OCI-LY3 (cell line): Measurements from ENCODE around the gene PSMC3.

ENCODE experiments used
- H2AFZ ChIP-seq: fragments of 200-600, 300-600 bp; shearing (Covaris generic); 2 replicates; pipeline ENCODE4 v1.6.0; 2014; ENCODE audit warnings: antibody characterized with exemption, low read depth, low read length
- H3K27ac ChIP-seq: fragments of 200-600, 300-600 bp; sonication (generic); 2 replicates; pipeline ENCODE4 v1.5.1; 2014; ENCODE audit warnings: mild to moderate bottlenecking, low read length, moderate library complexity, mixed read lengths
- H3K27me3 ChIP-seq: fragments of 200-600, 300-600 bp; sonication (generic); 2 replicates; pipeline ENCODE4 v1.6.1; 2014; ENCODE audit warnings: low read depth, low read length, mixed read lengths
- H3K36me3 ChIP-seq: fragments of 200-600, 300-600 bp; sonication (generic); replicated peaks from 2 replicates; pipeline ENCODE3; 2014; ENCODE audit warnings: low read depth, low read length, mixed read lengths
- H3K4me1 ChIP-seq: fragments of 300-600, 200-600 bp; sonication (generic); 2 replicates; pipeline ENCODE4 v1.6.1; 2014; ENCODE audit warnings: low read length, mixed read lengths
- H3K4me2 ChIP-seq: fragments of 200-600, 300-600 bp; sonication (generic); 2 replicates; pipeline ENCODE4 v1.6.1; 2014; ENCODE audit warnings: low read length, mixed read lengths
- H3K4me3 ChIP-seq: fragments of 300-600, 200-600 bp; sonication (generic); 2 replicates; pipeline ENCODE4 v1.5.1; 2014; ENCODE audit warnings: antibody characterized with exemption, mild to moderate bottlenecking, low read length, moderate library complexity
- H3K79me2 ChIP-seq: fragments of 300-600, 200-600 bp; shearing (Covaris generic); 2 replicates; pipeline ENCODE4 v1.6.1; 2014; ENCODE audit warnings: mild to moderate bottlenecking, low read length, mixed read lengths
- H3K9ac ChIP-seq: fragments of 300-600, 200-600 bp; shearing (Covaris generic); 2 replicates; pipeline ENCODE4 v1.6.0; 2014; ENCODE audit warnings: mild to moderate bottlenecking, low read length, moderate library complexity
- H3K9me3 ChIP-seq: fragments of 200-600, 300-600 bp; shearing (Covaris generic); 2 replicates; pipeline ENCODE4 v1.6.1; 2014; ENCODE audit warnings: low read length, mixed read lengths; ENCODE audit not compliant: insufficient read depth
- H4K20me1 ChIP-seq: fragments of 200-600, 300-600 bp; sonication (generic); 2 replicates; pipeline ENCODE4 v1.6.1; 2016; ENCODE audit warnings: low read length, mixed read lengths; ENCODE audit not compliant: insufficient read depth
- EZH2phosphoT487 ChIP-seq: fragments of 200-600 bp; shearing (Covaris generic); IDR thresholded peaks from 2 replicates; pipeline ENCODE4 v1.6.1; 2018; ENCODE audit warnings: antibody characterized with exemption, mixed run types, low read depth
- TF ChIP-seq, protein P1 (sequence below): fragments of 200-600, 300-600 bp; sonication (generic); IDR thresholded peaks from 2 replicates; pipeline ENCODE4 v1.5.1; 2014; ENCODE audit warnings: antibody characterized with exemption, low read length, low read depth

The PSMC3 gene

GRCh38 chr11:47440054-47440476 lies 13.8 kb upstream of the PSMC3 start:
- TF ChIP-seq EZH2phosphoT487, result no peak
- TF ChIP-seq, protein P1, sequence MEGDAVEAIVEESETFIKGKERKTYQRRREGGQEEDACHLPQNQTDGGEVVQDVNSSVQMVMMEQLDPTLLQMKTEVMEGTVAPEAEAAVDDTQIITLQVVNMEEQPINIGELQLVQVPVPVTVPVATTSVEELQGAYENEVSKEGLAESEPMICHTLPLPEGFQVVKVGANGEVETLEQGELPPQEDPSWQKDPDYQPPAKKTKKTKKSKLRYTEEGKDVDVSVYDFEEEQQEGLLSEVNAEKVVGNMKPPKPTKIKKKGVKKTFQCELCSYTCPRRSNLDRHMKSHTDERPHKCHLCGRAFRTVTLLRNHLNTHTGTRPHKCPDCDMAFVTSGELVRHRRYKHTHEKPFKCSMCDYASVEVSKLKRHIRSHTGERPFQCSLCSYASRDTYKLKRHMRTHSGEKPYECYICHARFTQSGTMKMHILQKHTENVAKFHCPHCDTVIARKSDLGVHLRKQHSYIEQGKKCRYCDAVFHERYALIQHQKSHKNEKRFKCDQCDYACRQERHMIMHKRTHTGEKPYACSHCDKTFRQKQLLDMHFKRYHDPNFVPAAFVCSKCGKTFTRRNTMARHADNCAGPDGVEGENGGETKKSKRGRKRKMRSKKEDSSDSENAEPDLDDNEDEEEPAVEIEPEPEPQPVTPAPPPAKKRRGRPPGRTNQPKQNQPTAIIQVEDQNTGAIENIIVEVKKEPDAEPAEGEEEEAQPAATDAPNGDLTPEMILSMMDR, result no peak
- Histone ChIP-seq H3K4me1 (no peaks in the 10 kb centered on the region), H3K36me3 (no peaks in the 10 kb centered on the region), H4K20me1 (no peaks in the 10 kb centered on the region), H3K9ac (no peak overlapping the region), H3K4me3 (no peak overlapping the region), H3K79me2 (no peaks in the 10 kb centered on the region), H2AFZ (no peak overlapping the region), H3K27ac (no peak overlapping the region), H3K4me2 (no peak overlapping the region), H3K9me3 (no peaks in the 10 kb centered on the region), H3K27me3 (no peaks in the 10 kb centered on the region)

DNA sequence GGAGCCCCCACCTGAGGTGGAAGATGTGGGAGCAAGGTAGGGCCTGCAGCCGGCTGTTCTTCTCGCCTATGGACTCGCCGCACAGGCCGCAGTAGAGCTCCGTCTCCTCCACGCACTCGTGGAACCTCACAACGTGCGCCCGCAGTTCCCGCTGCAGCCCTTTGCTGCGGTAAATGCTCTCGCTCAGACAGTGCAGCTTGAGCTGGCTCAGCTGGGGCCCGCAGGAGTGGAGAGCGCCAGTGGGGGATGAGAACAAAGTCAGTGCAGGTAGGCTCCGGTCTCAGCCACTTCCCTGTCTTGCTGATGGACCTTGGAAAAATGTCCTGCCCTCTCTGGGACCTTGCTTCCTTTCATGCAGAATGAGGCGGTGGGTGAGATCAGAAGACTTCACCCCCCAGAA lies 12.5 kb upstream of the PSMC3 start:
- Histone ChIP-seq H3K4me1 (no peaks in the 10 kb centered on the region), H4K20me1 (no peaks in the 10 kb centered on the region), H3K27me3 (no peaks in the 10 kb centered on the region), H3K4me3 (no peak overlapping the region), H3K4me2 (no peak overlapping the region), H3K9me3 (no peaks in the 10 kb centered on the region), H3K36me3 (no peaks in the 10 kb centered on the region), H3K27ac (no peak overlapping the region), H3K79me2 (no peaks in the 10 kb centered on the region), H2AFZ (no peak overlapping the region), H3K9ac (no peak overlapping the region)
- TF ChIP-seq, protein P1, result no peak
- no peak for TF ChIP-seq EZH2phosphoT487

GRCh38 chr11:47437746-47438418 lies 11.6 kb upstream of the PSMC3 start:
- no peaks in the 10 kb centered on the region for H3K9me3 ChIP-seq
- H3K27ac ChIP-seq, result no peak overlapping the region
- no peak overlapping the region for H2AFZ ChIP-seq
- H3K4me3 ChIP-seq, result no peak overlapping the region
- no peaks in the 10 kb centered on the region for H3K4me1 ChIP-seq
- no peak overlapping the region for H3K4me2 ChIP-seq
- no peaks in the 10 kb centered on the region for H3K79me2 ChIP-seq
- no peak overlapping the region for H3K9ac ChIP-seq
- TF ChIP-seq EZH2phosphoT487, result no peak
- TF ChIP-seq, protein P1, result no peak
- H3K36me3 ChIP-seq, result no peaks in the 10 kb centered on the region
- H3K27me3 ChIP-seq, result no peaks in the 10 kb centered on the region
- no peaks in the 10 kb centered on the region for H4K20me1 ChIP-seq

DNA sequence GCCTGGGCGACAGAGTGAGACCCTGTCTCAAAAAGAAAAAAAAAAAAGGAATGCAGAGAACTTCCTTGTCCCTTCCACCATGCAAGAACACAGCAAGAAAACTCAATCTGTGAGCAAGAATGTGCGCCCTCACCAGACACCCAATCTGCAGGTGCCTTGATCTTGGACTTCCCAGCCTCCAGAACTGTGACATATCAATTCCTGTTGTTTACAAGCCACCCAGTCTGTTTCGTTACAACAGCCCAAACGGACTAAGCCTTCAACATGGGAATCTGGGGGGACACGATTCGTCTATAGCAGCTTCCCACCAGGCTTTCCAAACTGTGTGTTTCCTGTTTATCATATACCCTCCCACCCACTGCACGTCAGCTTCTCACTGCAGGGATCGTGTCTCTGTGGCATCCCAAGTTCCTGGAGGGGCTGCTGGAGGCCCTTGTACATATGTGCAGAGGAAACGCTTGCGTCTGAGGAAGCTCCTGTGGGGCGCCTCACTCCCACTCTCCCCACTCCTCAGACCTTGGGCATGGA lies 11.0 kb upstream of the PSMC3 start:
- no peak overlapping the region for H3K4me2 ChIP-seq
- no peaks in the 10 kb centered on the region for H3K79me2 ChIP-seq
- no peaks in the 10 kb centered on the region for H3K4me1 ChIP-seq
- no peaks in the 10 kb centered on the region for H3K36me3 ChIP-seq
- H4K20me1 ChIP-seq, result no peaks in the 10 kb centered on the region
- TF ChIP-seq, protein P1, result no peak
- TF ChIP-seq EZH2phosphoT487, result no peak
- no peaks in the 10 kb centered on the region for H3K9me3 ChIP-seq
- H3K27me3 ChIP-seq, result no peaks in the 10 kb centered on the region
- H3K4me3 ChIP-seq, result no peak overlapping the region
- H3K9ac ChIP-seq, result no peak overlapping the region
- H3K27ac ChIP-seq, result no peak overlapping the region
- no peak overlapping the region for H2AFZ ChIP-seq
